ENCODE data around the gene SF3B4.
"Not testable (repeated sequence)": the region's sequence is repeated elsewhere in the genome, so short reads cannot be mapped to it uniquely, and the experiment has no call there.

Gene SF3B4, protein sequence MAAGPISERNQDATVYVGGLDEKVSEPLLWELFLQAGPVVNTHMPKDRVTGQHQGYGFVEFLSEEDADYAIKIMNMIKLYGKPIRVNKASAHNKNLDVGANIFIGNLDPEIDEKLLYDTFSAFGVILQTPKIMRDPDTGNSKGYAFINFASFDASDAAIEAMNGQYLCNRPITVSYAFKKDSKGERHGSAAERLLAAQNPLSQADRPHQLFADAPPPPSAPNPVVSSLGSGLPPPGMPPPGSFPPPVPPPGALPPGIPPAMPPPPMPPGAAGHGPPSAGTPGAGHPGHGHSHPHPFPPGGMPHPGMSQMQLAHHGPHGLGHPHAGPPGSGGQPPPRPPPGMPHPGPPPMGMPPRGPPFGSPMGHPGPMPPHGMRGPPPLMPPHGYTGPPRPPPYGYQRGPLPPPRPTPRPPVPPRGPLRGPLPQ

DNA sequence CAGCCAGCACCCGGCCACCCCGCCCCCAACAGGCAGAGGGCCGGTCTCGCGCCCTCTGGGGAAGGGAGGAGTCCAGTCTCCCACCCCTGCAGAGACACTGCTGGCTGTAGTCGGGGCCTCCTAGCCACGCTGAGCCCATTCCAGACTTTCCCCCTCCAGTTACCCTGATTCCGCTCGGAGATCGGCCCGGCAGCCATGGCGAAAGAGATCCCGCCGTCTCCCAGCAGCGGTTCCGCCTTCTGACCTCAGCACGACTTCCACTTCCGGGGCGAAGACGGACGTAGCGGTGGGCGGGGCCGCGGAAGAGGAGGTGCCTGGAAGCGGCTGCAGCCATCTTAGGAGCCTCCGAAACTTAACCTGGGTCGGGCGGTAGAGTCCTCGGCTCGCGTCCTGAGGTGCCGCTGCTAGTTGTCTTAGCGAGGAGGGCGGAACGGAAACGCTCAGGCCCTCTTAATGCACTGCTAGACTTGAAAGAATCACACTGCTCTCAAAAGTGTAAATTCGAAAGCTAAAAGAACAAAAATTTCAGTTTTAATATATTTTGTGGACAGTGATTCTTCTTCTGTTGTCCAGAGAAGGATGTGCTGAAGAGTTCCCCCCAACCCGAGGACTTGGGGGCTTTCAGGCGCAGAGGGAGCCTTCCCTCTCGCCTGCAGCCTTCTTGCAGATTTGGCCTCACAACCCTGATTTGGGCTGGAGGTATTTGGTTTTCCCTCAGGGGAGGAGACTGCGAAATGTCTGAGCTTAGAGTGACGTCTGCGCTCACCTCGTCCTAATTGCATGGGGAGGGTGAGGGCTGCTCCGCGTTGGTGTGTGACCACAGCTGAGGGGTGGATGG is at the start of gene SF3B4:
Gene SF3B4, minus strand, starts transcription at position 241 of the 838 bp plus-strand sequence. Its CDS starts 44 bp downstream, at position 197.
- no peaks in the 10 kb centered on the region for H3K27me3 ChIP-seq (ENCODE audit: control insufficient read depth, insufficient read depth, low read length)
- peaks cover 22% of the 10 kb centered on the region for H3K4me1 ChIP-seq (ENCODE audit: control insufficient read depth, insufficient read depth, low read length)
- H3K9me3 ChIP-seq (ENCODE audit: control insufficient read depth, low read length): no peaks in the 10 kb centered on the region
- H3K9ac ChIP-seq (ENCODE audit: low read length): peak within 1 kb of the TSS; percentile 86
- H3K4me3 ChIP-seq (ENCODE audit: low read length): peak within 1 kb of the TSS; percentile 76
- H3K36me3 ChIP-seq (ENCODE audit: control insufficient read depth, insufficient read depth, low read length): peaks cover 6% of the 10 kb centered on the region

DNA sequence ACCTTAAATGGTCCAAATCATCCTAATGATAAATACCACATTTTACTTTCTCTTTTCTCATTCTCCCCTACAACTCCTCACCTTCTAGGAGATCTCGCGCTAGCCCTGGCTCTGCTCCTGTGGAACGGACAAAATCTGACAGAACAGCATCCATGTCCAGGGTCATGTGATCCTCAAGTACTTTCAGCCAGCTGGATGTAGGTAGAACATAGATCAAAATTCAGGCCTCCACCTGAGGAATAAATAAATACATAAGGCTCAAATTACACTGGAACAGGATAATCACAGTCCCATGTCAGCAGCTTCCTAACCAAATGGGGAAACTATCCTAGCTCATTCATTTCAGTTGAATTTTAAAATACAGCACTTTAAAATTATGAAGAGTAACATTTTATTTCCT is 49.7 kb upstream of the SF3B4 start:
- H3K27me3 ChIP-seq (ENCODE audit: control insufficient read depth, insufficient read depth, low read length): no peaks in the 10 kb centered on the region
- H3K36me3 ChIP-seq (ENCODE audit: control insufficient read depth, insufficient read depth, low read length): no peaks in the 10 kb centered on the region
- no peak overlapping the region for H3K9ac ChIP-seq (ENCODE audit: low read length)
- peaks cover 11% of the 10 kb centered on the region for H3K4me1 ChIP-seq (ENCODE audit: control insufficient read depth, insufficient read depth, low read length)
- H3K4me3 ChIP-seq (ENCODE audit: low read length): no peak overlapping the region
- no peaks in the 10 kb centered on the region for H3K9me3 ChIP-seq (ENCODE audit: control insufficient read depth, low read length)

DNA sequence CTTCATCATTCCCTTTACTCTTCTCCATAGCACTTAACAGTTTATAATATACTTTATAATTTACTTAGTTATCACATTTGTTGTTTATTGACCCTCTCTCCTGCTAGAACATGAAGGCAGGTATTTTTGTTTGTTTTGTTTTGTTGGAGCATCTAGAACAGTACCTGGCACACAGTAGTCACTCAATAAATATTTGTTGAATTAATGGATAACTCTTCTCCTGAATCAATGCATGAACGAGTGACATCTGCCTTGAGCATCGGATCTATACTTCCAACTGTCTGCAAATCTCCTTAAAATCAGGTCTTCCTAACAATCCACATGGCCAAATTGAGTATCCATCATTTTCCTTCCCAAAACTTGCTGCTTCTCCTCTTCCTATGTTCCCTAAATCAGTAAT is 44.9 kb upstream of the SF3B4 start:
- no peak overlapping the region for H3K9ac ChIP-seq (ENCODE audit: low read length)
- no peak overlapping the region for H3K4me3 ChIP-seq (ENCODE audit: low read length)
- H3K4me1 ChIP-seq (ENCODE audit: control insufficient read depth, insufficient read depth, low read length): no peaks in the 10 kb centered on the region
- H3K27me3 ChIP-seq (ENCODE audit: control insufficient read depth, insufficient read depth, low read length): no peaks in the 10 kb centered on the region
- H3K9me3 ChIP-seq (ENCODE audit: control insufficient read depth, low read length): no peaks in the 10 kb centered on the region
- H3K36me3 ChIP-seq (ENCODE audit: control insufficient read depth, insufficient read depth, low read length): no peaks in the 10 kb centered on the region

DNA sequence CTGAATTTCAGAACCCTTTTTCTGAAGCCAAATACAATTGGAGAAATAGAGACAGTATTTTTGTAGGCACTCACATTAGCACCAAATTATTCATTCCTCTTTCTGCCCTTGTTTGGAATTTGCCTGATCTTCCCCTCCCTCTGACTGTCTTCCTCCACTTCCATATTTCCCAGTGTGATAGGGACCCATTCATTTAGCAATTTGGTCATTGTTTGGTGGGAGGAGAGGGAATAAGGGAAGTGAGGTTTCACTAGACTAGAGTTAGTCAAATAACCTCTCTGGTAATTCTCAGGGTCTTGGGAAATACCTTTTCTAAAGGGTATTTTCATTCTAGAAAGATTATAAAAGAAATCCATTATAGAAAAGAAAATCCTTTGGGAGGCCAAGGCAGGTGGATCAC is 40.0 kb upstream of the SF3B4 start:
- H3K27me3 ChIP-seq (ENCODE audit: control insufficient read depth, insufficient read depth, low read length): no peaks in the 10 kb centered on the region

DNA sequence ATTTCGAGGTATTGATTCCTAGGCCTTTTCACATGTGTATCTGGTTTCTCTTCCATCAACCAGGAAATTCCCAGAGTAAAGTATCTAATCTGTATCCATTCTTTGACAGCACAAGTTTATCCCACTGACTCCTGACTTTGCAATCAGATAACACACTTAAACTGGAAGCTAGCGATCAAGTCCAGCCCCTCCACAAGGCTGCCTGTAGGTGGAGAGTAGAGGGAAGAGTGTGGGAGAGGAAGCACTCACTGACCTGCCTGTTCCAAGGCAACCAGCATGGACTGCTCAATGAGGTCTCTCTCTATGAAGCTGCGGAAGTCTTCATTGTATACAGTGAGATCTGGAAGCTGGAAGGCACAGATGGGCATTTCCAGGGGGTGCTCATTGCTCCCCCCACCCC is 39.4 kb upstream of the SF3B4 start:
- H3K27me3 ChIP-seq (ENCODE audit: control insufficient read depth, insufficient read depth, low read length): no peaks in the 10 kb centered on the region
- H3K9ac ChIP-seq (ENCODE audit: low read length): no peak overlapping the region
- peaks cover 5% of the 10 kb centered on the region for H3K36me3 ChIP-seq (ENCODE audit: control insufficient read depth, insufficient read depth, low read length)
- no peak overlapping the region for H3K4me3 ChIP-seq (ENCODE audit: low read length)
- no peaks in the 10 kb centered on the region for H3K9me3 ChIP-seq (ENCODE audit: control insufficient read depth, low read length)
- H3K4me1 ChIP-seq (ENCODE audit: control insufficient read depth, insufficient read depth, low read length): peaks cover 17% of the 10 kb centered on the region

More for the DNA sequence above, 40.0 kb upstream of the SF3B4 start:
- Histone ChIP-seq H3K4me1 (ENCODE audit: control insufficient read depth, insufficient read depth, low read length) (peaks cover 13% of the 10 kb centered on the region), H3K4me3 (ENCODE audit: low read length) (no peak overlapping the region), H3K9me3 (ENCODE audit: control insufficient read depth, low read length) (no peaks in the 10 kb centered on the region), H3K9ac (ENCODE audit: low read length) (no peak overlapping the region), H3K36me3 (ENCODE audit: control insufficient read depth, insufficient read depth, low read length) (peaks cover 5% of the 10 kb centered on the region)

DNA sequence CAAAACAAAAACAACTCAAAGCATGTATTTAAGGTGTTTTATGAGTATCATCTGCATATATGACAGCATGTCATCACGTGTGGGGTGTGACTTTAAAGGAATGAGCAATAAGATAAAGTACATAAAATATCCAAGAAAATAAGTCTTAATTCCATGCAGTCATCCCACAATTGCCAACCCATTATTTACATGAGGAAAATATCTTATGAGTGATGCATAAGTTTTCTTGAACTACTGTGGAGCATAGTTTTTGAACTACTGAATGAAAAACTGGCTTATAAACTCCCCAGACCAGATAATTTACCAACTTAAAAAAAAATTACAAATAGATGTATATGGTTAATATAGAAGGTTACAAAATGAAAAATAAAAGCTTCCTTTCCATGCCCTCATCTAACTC is 38.8 kb upstream of the SF3B4 start:
- H3K4me3 ChIP-seq (ENCODE audit: low read length): no peak overlapping the region
- H3K27me3 ChIP-seq (ENCODE audit: control insufficient read depth, insufficient read depth, low read length): no peaks in the 10 kb centered on the region
- H3K4me1 ChIP-seq (ENCODE audit: control insufficient read depth, insufficient read depth, low read length): peaks cover 20% of the 10 kb centered on the region
- peaks cover 5% of the 10 kb centered on the region for H3K36me3 ChIP-seq (ENCODE audit: control insufficient read depth, insufficient read depth, low read length)
- no peaks in the 10 kb centered on the region for H3K9me3 ChIP-seq (ENCODE audit: control insufficient read depth, low read length)
- H3K9ac ChIP-seq (ENCODE audit: low read length): no peak overlapping the region

DNA sequence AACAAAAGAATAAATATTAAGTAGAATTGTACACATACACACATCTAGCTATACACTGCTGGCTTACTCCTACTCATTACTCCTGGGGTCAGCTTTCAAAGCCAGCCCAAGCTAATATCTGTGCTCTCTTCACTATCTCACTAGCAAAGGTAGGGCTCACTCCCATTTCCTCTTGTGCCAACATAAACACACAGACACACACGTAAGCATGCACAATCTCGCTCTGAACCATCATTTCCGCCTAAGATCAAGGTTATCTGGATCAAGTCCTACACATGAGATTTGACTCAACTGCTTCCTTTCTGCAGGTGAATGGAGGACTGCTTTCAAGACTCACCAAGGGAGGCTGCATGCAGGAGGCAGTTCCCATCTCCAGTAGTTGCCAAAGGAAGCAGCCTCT is 37.8 kb upstream of the SF3B4 start:
- peaks cover 5% of the 10 kb centered on the region for H3K36me3 ChIP-seq (ENCODE audit: control insufficient read depth, insufficient read depth, low read length)

DNA sequence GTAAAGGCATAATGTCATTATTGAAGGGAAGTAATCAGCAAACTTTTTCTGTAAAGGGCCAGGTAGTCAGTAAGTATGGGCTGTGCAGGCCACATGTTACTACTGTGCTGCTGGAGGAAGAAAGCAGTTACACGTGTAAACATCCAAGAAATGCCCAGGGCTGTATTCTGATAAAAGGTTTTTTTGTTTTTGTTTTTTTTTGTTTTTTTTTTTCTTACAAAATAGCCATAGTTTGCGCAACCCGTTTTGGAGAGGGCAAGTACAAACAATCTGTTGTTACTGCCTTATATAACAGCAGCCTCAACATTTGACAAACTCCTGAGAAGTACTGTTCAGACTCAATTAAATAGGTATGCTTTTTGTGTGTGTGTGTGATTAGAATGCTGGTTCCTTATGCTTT is 35.8 kb upstream of the SF3B4 start:
- Histone ChIP-seq H3K9me3 (ENCODE audit: control insufficient read depth, low read length) (no peaks in the 10 kb centered on the region), H3K27me3 (ENCODE audit: control insufficient read depth, insufficient read depth, low read length) (no peaks in the 10 kb centered on the region), H3K4me3 (ENCODE audit: low read length) (no peak overlapping the region), H3K9ac (ENCODE audit: low read length) (no peak overlapping the region), H3K36me3 (ENCODE audit: control insufficient read depth, insufficient read depth, low read length) (peaks cover 9% of the 10 kb centered on the region), H3K4me1 (ENCODE audit: control insufficient read depth, insufficient read depth, low read length) (peaks cover 20% of the 10 kb centered on the region)

More for the DNA sequence above, 37.8 kb upstream of the SF3B4 start:
- H3K27me3 ChIP-seq (ENCODE audit: control insufficient read depth, insufficient read depth, low read length): no peaks in the 10 kb centered on the region
- H3K4me1 ChIP-seq (ENCODE audit: control insufficient read depth, insufficient read depth, low read length): peaks cover 20% of the 10 kb centered on the region
- H3K9me3 ChIP-seq (ENCODE audit: control insufficient read depth, low read length): no peaks in the 10 kb centered on the region
- H3K4me3 ChIP-seq (ENCODE audit: low read length): no peak overlapping the region
- H3K9ac ChIP-seq (ENCODE audit: low read length): peak overlapping the region; percentile 44

DNA sequence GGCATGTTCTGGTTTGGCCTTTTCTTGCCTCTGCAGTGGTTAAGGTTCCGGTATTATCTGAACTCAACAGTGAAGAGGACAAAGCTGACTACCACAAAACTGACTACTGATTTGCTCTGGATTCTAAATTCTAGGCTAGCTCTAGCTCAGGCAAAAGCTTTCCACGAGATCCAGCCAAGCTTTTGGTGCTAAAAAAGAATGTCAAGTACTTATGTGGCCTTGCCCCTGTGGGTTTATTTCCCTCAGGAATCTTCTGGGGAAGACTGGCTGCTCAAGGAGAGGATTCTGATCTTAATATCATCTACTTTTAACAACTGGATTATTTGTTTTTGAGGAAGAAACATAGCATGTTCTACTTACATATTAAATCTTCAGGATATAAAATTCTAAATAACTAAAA is 35.1 kb upstream of the SF3B4 start:
- no peak overlapping the region for H3K9ac ChIP-seq (ENCODE audit: low read length)
- H3K4me1 ChIP-seq (ENCODE audit: control insufficient read depth, insufficient read depth, low read length): peaks cover 20% of the 10 kb centered on the region
- peaks cover 9% of the 10 kb centered on the region for H3K36me3 ChIP-seq (ENCODE audit: control insufficient read depth, insufficient read depth, low read length)
- H3K27me3 ChIP-seq (ENCODE audit: control insufficient read depth, insufficient read depth, low read length): no peaks in the 10 kb centered on the region
- H3K9me3 ChIP-seq (ENCODE audit: control insufficient read depth, low read length): no peaks in the 10 kb centered on the region
- no peak overlapping the region for H3K4me3 ChIP-seq (ENCODE audit: low read length)

DNA sequence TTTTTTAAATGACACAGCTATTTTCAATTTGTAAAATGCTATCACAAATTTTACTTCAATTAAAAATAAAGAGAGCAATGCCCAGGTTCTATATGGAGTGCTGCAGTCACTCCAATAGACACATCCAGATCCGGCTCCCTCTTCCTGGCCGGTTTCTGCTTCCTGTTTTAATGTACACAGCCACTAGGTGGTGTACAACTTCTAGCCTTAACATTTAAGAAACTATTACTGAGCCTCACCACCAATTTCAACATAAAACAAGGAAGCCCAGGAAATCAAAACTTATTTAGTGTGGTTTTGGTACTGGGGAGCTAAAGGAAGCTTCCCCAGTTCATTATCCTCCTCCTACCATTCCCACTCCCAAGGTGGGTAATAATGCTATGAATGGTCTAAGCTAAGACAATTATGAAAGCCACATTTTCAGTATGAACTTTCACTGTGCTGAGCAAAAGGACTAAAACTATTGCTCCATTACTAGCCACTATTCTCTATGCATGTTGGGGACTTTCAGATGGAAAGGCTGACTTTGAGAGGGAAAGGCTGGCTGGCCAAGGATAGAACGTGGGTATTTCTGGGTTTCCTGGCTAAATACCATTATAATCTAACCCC is 34.5 kb upstream of the SF3B4 start:
- no peak overlapping the region for H3K9ac ChIP-seq (ENCODE audit: low read length)
- no peaks in the 10 kb centered on the region for H3K9me3 ChIP-seq (ENCODE audit: control insufficient read depth, low read length)
- no peaks in the 10 kb centered on the region for H3K27me3 ChIP-seq (ENCODE audit: control insufficient read depth, insufficient read depth, low read length)
- peaks cover 20% of the 10 kb centered on the region for H3K4me1 ChIP-seq (ENCODE audit: control insufficient read depth, insufficient read depth, low read length)
- H3K36me3 ChIP-seq (ENCODE audit: control insufficient read depth, insufficient read depth, low read length): peaks cover 9% of the 10 kb centered on the region
- H3K4me3 ChIP-seq (ENCODE audit: low read length): no peak overlapping the region

DNA sequence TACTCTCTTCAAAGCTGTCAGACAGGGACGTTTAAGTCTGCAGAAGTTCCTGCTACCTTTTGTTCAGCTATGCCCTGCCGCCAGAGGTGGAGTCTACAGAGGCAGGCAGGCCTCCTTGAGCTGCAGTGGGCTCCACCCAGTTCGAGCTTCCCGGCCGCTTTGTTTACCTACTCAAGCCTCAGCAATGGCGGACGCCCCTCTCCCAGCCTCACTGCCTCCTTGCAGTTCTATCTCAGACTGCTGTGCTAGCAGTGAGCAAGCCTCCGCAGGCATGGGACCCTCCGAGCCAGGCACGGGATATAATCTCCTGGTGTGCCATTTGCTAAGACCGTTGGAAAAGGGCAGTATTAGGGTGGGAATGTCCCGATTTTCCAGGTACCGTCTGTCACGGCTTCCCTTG is 29.9 kb upstream of the SF3B4 start:
- not testable (repeated sequence) for H3K4me3 ChIP-seq (ENCODE audit: low read length); H3K27me3 ChIP-seq (ENCODE audit: control insufficient read depth, insufficient read depth, low read length); H3K9me3 ChIP-seq (ENCODE audit: control insufficient read depth, low read length); H3K4me1 ChIP-seq (ENCODE audit: control insufficient read depth, insufficient read depth, low read length); H3K9ac ChIP-seq (ENCODE audit: low read length); H3K36me3 ChIP-seq (ENCODE audit: control insufficient read depth, insufficient read depth, low read length)

DNA sequence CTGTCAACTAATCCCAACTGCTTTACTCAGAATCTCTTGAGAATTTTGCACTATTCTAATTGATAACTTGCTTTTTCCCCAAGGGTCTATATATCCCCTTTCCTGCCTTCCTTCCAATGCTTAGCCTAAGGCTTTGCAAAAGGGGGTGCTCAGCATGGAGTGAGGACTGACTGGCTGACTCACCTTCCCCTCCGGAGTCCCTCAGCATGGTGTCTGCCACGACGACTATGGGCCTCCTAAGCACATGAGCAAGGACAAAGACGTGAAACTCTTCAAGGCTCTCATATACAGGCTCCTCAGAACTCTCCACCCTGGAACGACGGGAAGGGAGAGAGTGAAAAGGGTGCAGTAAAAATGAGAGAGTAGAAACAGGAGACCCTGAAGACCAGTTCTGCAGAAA is 22.3 kb upstream of the SF3B4 start:
- H3K9ac ChIP-seq (ENCODE audit: low read length): no peak overlapping the region
- H3K4me3 ChIP-seq (ENCODE audit: low read length): no peak overlapping the region
- no peaks in the 10 kb centered on the region for H3K4me1 ChIP-seq (ENCODE audit: control insufficient read depth, insufficient read depth, low read length)
- H3K27me3 ChIP-seq (ENCODE audit: control insufficient read depth, insufficient read depth, low read length): no peaks in the 10 kb centered on the region
- H3K9me3 ChIP-seq (ENCODE audit: control insufficient read depth, low read length): no peaks in the 10 kb centered on the region
- no peaks in the 10 kb centered on the region for H3K36me3 ChIP-seq (ENCODE audit: control insufficient read depth, insufficient read depth, low read length)

All from mucosa of stomach (tissue), 1 donor.